OCI-M2 (cell line): ENCODE measurements around the gene CLN6.
A peak's percentile ranks its signal among the peaks of the same experiment; 100 is the strongest.

Experiments
- DNase-seq: peaks from one replicate; lab custom pipeline; 2025; ENCODE audit not compliant: unreplicated experiment; lab: John Stamatoyannopoulos, UW

The CLN6 gene

DNA sequence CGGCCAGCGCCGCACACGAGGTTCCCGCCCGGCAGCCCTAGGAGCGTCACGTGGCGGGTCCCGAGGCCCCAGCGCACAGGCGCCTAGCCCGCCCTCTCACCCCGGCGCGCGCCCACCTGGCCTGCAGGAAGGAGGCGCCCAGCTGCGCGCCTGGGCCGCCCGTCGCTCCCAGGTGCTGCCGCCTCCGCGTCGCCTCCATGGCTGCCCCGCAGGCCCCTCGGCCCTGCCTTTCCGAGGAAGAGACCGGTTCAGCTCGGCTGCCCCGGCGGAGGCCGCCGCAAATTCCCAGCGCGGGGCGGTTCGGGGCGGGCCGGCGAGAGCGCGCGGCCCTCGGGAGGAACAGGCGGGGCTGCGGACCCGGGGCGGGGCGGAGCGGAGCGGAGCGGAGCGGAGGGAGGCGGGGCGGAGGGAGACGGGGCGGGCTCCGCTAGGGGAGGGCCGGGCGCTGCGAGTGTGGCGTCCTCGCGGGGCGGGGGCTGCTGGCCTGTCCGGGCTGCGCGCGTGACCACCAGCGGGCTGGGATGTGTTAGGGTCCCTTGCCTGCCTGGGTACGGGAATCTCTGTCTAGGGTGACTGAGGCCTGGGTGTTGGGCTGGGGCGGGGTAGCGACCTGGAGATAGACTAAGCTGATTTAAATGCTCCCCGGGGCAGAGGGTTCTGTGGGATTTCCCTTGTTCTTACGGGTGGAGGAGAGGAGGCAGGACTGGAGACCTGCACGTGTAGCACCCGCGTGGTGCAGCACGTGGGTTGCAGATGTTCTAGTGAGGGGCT lies at the start of gene CLN6:
CLN6 (minus strand) TSS at position 343 of the 771 bp plus-strand sequence; CDS start at position 199, 144 bp downstream.
- no peak for DNase-seq

DNA sequence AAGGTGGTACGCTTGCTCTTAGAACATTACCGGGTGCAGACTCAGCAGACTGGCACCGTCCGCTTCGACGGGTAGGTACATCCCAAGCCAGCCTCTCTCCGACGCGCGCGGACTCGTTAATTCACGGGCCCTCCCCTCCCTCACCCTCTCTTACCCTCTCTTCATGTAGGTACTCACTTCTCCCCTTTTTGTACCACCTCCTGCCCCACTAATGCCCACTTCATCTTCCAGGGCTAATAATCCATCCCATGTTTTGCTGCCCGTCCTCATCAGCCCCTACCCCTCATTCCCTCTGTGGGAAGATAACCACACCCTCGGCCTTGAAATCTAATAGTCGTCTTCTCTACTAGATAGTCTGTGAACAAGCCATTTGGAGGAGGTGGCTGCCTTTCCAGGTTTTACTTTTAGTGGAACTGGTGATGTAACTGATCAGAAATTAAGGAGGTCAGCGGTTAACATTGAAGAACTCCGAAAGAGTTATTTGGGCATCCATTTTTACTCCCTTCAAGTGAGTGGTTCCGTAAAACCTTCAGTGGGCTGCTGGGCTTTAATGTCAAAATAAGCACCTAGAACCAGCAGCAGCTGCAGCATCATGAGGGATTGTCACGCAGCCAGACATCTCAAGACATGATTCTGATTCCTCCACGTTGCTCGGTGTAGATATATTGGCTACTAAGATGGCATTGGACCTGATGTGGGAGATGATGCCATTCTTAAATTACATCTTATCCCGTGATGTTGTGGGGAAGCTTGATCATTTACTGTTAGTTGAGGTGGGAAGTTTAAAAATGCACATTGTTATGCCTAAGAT lies 49.3 kb upstream of the CLN6 start:
- no peak for DNase-seq

DNA sequence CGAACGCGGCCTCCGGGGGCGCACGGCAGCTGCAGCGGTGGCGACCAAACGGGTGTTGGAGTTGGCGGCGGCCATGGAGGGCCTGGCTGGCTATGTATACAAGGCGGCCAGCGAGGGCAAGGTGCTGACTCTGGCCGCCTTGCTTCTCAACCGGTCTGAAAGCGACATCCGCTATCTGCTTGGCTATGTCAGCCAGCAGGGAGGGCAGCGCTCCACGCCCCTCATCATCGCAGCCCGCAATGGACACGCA lies 48.7 kb upstream of the CLN6 start:
- DNase-seq = no peak

DNA sequence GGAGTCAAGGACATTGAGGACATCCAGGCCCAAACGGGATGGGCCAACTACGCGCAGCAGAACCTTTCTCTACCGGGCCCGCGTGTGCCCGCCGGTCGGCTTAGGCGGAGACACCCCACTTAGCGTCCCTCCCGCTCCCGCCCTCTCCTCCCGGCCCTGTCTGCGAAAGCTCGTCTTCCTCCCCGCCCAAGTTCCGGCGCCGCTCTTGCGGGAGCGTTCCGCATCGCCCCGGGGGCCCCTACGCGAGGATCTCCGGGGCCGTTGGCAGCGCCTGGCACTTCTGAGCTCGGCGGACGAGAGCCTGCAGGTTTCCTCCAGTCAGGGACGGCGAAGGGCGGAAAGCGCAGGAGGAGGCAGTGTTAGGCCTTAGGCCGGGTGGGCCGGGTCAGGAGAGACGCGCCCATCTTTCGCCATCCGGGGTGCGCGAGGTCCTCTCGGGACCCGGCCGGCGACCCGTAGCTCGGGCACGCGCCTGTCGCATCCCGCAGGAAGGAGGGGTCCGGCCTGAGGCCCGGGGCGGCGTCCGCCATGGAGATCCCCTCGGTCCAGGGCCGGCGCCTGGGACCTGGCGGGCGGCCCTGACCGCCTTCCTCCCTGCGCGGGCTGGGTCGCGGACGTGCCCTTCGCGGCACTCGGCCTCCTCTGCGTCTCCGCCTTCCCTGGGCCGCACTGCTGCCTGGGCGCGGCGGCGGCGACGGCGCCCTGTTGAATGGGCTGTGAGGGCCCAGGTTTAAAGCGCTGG lies 48.2 kb upstream of the CLN6 start, which contains the start of gene FEM1B:
FEM1B (plus strand) TSS at position 143 of the 742 bp plus-strand sequence. CDS start 673 bp downstream, outside the sequence.
- peak; percentile 70 for DNase-seq

DNA sequence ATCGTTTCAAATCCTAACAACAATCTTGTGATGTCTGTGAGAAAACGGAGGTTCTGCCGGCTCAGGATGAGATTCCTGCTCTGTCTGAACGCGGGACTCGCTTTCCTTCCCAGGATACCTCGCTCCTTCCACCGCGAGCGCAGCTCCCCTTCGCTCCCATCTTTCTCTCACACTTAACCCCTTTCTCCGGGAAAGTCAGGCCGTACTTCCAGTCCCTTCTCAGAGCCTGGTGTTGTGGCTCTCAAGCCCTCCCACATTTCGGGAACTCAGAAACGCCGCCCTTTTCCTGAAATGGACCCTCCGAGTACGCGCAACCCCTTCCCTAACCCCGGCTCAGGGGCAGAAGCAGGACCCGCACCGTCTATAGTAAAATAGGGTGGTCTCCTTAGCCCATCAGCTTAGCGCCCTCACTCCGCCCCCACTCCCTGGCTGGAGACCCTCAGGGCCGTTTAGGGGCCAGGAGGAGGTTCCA lies 47.6 kb upstream of the CLN6 start:
- DNase-seq = no peak

DNA sequence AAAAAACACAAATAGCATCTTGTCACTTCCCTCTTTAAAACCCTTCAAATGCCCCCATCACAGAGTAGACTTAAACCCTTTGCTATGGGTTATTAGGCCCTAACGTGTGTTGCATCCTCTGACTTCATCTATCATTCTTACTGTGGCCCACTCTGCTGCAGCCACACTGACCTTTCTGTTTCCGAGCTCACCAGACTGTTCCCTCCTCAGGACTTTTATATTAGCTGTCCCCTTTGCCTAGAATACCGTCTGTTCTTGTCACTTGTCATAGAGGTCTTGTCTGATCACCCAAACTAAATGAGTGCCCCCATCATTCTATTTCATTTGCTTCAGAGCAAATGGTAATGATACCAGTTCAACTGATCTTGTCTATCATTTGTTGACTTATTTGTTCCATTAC lies 47.1 kb upstream of the CLN6 start:
- DNase-seq = no peak

DNA sequence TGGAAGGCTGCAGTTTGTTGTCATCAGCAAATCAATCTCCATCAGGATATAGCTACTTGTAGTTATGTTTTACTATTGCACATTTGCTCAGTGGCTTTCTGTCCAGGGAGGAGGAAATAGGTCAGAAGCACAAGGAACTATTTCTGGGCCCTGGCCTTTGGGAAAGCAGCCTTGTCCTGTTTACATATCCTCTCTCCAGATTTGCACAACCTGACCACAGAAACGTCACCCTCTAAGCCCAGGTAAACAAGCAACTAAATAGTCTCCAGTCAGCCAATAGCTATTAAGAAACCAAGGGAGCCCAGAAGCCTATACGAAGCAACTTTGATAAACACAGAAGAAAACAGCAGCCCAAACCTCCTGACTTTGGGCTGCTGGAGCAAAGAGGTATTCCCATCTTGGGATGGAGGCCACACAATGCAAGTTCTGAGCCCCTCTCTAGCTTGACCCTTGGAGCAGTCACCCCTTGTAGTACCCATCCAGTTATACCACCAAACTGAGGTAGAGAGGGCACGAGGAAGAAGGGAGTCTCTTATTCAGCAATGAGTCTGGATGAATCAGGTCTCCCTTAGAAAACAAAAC lies 45.7 kb upstream of the CLN6 start:
- no peak for DNase-seq

DNA sequence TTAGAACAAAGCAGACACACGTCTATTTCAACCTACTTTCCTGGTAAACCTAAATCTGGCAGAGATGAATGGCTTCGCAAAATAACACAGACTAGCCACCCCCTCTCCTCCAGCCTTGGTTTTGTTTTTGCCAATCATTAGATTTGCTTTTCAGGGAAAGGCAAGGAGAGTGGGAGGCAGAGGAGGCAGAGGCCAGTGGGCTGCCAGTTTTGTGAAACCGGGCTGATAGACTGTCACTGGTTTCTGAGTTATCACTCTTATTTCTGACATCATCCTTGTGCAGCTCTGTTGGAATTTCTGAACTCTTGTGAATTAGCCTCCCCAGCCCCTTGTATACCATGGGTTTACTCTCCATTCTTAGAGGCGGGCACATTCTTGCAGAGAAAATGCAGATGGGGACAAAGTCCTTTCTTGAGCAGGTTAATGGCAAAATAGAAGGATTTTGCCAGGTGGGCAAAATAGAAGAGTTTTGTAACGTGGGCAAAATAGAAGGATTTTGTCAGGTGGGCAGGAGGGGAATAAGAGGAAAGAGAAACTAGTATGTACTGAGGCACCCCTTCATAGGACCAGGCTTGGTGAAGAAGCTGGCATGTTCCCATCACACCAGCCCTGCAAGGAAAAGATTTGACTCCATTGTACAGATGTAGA lies 44.8 kb upstream of the CLN6 start:
- no peak for DNase-seq

DNA sequence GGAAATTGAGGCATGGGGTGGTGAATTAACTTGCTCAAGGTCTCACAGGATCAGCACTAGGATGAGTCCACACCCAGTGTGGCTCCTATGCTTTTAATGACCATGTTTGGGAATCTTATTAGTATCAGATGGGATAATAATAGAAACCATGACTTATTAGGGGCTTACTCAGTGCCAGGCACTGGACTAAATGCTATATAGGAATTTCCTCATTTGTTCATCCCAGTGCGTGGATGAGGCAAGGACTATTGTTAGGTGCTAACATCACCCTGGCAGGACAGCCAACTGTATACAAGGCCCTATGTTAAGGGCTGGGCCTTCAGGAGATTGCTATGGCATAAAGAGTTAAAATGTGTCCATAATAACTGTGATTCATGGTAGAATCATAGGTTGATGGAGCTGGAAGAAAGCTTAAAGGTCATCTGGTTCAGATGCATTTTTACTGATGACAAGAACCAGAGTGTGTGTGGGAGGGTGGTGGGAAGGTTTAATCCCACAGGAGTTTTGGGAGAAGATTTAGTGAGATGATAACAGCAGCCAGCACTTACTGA lies 43.3 kb upstream of the CLN6 start:
- DNase-seq = no peak

DNA sequence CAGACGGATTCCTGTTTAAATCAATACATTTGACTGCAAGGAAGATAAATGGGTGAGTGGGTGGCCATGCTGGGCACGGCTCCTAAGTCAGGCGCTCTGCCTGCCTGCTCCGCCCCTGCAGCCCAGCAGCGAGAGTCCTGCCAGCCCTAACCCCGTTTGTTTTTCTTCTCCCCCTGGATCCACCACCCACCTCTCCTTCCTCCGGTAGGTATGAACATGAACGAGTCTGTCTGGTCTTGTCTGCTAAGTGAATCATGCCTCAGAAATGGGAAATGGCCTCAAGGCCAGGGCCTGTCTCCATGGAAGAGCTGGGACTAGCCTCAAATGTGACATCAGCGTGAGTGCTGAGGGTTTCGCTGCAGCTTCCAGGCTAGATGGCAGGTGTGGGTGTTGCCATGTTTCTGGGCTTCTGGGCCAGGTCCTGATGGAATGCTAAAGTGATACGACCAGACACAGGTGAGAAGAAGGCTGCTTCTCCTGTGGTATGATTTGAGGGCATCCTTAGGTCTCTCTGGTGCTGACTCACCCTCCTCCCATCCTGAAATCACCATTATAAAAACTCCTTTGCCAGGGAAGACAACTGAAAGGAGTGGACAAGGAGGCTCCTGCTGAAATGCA lies 42.4 kb upstream of the CLN6 start:
- DNase-seq = no peak

DNA sequence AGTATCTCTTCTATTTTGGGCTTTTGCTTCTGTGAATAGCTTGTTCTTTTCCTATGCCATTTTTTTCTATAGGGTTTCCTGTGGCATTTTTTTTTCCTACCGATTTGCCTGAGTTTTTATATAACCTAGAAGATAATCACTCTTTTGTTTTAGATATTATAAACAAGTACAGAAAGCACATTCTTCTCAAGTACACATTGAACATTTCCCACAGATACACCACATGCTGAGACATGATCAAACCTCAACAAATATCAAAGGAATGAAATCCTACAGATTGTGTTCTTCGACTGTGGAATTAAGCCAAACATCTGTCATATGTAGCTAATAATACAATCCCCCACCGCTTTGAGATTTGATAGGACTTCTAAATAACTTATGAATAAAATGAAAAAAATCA lies 38.9 kb upstream of the CLN6 start:
- DNase-seq = no peak

DNA sequence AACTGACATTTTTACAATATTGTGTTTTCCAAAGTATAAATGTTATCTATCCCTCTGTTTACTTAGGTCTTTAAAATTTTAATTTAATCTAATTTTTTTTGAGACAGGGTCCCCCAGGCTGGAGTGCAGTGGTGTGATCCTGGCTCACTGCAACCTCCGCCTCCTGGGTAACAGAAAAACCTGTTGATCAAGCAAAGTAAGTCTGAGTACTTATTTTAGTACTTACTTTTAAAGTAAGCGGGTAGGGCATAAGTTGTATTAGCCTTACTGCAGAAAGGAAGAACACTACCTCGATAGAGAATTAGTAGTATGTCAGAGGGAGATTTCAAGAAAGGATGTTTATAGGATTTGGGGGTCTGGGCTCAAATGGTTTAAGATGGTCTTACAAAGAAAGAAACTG lies 36.1 kb upstream of the CLN6 start:
- DNase-seq = no peak

DNA sequence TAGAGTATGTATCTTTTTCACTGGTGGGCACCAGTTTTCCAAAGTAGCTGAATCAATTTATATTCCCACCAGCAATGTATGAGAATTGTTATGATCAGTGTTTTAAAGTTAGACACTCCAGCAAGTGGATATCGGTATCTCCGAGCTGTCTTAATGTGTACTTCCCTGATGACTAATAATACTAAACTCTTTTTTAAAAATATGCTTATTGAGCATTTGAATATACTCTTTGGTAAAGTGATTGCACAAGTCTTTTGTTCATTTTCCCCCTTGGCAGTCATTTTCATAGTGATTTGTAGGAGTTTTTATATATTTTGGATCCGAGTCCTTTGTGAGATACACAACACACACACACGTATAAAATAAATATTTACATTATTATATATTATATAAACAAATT lies 35.6 kb upstream of the CLN6 start:
- DNase-seq = no peak

DNA sequence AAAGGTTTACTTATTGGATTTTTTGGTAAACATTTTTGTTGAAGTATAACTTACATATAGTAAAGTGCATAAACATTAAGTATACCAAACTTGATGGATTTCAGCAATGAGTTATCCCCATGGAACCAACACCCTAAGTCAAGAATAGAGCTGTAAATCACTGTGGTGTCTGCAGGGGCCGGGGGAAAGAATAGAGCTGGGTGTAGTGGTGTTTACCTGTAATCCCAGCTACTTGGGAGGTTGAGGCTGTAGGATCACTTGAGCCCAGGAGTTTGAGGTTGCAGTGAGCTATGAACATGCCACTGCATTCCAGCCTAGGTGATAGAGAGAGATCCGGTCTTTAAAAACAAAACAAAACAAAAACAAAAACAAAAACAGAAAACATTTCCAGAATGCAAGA lies 34.8 kb upstream of the CLN6 start:
- no peak for DNase-seq

DNA sequence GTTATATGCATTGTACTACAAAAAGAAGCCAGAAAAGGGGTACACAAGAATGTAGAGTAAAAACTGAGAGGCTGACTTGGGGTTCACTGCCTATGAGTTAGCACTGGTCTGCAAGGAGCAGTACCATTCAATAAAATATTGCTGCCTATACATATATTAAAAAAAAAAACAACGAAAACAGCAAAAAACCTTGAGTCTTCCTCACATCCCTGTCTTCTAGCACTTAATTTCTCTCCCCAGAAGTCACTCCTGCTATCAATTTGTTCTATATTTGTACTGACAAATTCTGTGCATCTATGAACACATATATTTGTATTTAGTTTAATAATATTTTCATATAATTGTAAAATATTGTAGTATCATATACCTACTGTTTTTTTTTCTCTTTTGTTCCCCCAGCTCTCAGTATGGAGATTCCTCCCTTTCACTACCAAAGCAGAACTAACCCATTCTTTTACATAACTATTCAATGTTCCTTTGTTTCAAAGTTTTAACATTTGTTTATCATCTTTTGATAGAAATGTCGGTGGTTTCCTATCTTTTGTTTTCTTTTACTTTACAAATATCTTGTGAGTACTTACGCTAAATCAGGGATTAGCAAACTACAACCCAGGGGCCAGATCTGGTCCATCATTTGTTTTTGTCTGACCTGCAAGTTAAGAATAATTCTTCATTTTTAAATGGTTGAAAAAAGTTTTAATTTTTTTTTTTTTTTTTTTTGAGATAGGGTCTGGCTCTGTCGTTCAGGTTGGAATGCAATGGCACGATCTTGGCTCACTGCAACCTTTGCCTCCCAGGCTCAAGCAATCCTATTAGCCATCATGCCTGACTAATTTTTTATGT lies 33.2 kb upstream of the CLN6 start:
- no peak for DNase-seq

DNA sequence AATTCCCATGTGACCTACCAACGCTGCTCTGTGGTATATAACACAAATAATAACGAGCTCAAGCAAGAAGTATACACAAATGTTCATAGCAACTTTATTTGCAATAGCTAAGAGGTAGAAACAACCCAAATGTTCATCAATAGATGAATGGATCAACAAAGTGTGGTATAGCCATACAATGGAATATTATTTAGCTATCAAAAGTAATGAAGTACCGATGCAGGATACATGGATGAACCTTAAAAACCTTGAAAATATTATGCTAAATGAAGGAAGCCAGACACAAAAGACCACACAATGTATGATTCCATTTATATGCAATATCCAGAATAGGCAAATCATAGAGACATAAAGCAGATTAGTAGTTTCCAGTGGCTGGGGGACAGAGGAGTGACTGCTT lies 32.5 kb upstream of the CLN6 start:
- DNase-seq = no peak

DNA sequence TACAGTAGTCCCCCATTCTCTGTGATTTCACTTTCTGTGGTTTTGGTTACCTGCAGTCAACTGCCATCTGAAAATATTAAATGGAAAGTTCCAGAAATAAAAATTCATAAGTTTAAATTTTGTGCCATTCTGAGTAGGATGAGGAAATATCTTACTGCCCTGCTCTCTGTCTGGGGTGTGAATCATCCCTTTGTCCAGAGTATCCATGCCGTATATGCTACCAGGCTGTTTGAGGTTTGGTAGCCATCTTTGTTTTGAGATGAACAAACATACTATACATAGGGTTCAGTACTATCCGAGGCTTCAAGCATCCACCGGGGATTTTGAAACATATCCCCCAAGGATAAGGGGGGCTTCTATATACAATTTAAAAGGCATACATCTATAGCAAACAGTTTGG lies 31.7 kb upstream of the CLN6 start:
- DNase-seq = no peak

DNA sequence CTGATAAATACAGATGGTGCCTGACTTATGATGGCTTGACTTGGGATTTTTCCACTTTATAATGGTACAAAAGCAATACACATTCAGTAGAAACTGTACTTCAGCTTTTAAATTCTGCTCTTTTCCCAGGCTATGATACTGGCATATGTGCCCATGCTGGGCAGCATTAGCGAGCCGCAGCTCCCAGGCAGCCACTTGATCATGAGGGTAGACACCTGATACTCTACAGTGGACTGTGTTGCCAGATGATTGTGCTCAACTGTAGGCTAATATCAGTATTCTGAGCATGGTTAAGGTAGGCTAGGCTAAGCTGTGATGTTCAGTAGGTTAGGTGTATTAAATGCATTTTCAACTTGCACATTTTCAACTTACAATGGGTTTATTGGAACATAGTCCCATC lies 30.4 kb upstream of the CLN6 start:
- DNase-seq = no peak

DNA sequence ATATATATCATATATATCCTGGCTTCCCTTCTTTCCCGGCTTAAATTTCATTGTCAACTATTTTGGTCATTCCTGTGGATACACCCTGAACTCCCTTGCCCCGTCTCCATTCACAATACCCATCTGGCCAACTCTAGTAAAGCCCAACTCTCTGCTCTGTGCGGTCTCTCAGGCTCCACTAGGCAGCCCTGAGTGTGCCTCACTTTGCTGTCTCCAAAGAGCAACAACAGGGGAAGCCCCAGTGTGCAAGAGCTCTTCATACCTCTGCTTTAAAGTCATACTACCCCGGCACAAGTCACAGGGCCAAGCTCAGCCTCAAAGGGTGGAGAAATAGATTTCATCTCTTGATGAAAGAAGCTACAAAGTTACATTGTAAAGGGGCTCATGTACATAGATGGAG lies 29.2 kb upstream of the CLN6 start:
- no peak for DNase-seq
